PFSK-1 (cell line): Measurements from ENCODE around the gene COA8.
A peak's percentile ranks its signal among the peaks of the same experiment; 100 is the strongest.

ENCODE experiments used
- FOXP2 ChIP-seq: optimal IDR thresholded peaks from 2 replicates; pipeline ENCODE3; 2011; ENCODE audit warnings: borderline replicate concordance, control low read depth, inconsistent platforms; ENCODE audit not compliant: insufficient read depth; ENCODE audit errors: extremely low read length, extremely low read depth
- POLR2AphosphoS5 ChIP-seq: IDR thresholded peaks from 2 replicates; pipeline ENCODE4 v1.6.1; 2012; ENCODE audit warnings: low read depth, mild to moderate bottlenecking, control low read depth, low read length, moderate library complexity
- REST ChIP-seq, 2 experiments: IDR thresholded peaks; 2 replicates each; pipeline versions ENCODE4 v1.6.1 to v1.8.0; 2011 to 2012; ENCODE audit warnings: low read depth in 2 of 2, low read length in 2 of 2, control low read depth in 1 of 2, inconsistent platforms in 1 of 2, mild to moderate bottlenecking in 1 of 2, moderate library complexity in 1 of 2; ENCODE audit not compliant: insufficient read depth in 1 of 2
- SIN3A ChIP-seq: IDR thresholded peaks from 2 replicates; pipeline ENCODE4 v1.6.1; 2012; ENCODE audit warnings: mild to moderate bottlenecking, low read length, moderate library complexity, borderline replicate concordance; ENCODE audit not compliant: insufficient read depth
- TAF1 ChIP-seq: IDR thresholded peaks from 2 replicates; pipeline ENCODE4 v1.6.1; 2012; ENCODE audit warnings: low read length, control low read depth, borderline replicate concordance; ENCODE audit not compliant: insufficient read depth

The COA8 gene

GRCh38 chr14:103584326-103584915 is 21.7 kb downstream of the COA8 start:
- TF ChIP-seq TAF1 (no peak), FOXP2 (no peak)

- no peak for TF ChIP-seq TAF1
- TF ChIP-seq SIN3A = no peak
- TF ChIP-seq POLR2AphosphoS5 = no peak
- TF ChIP-seq FOXP2 = no peak
- TF ChIP-seq REST (IDR thresholded peaks at IDR 0.05; ENCODE audit: insufficient read depth in 1 of 2, low read depth in 2 of 2, low read length in 2 of 2) = no peak
Measured at GRCh38 chr14:103593577-103593976, 30.8 kb downstream of the COA8 start.

GRCh38 chr14:103594265-103594664 is 31.5 kb downstream of the COA8 start:
- no peak for TF ChIP-seq POLR2AphosphoS5
- TF ChIP-seq REST (IDR thresholded peaks at IDR 0.05; ENCODE audit: insufficient read depth in 1 of 2, low read depth in 2 of 2, low read length in 2 of 2) = no peak
- peak; percentile 36 for TF ChIP-seq FOXP2
- TF ChIP-seq SIN3A = 0 out of 2 replicates have a peak, but pooled peaks have one; percentile 41

- no peak; the same call in 1 of the 2 replicates for TF ChIP-seq TAF1
- no peak for TF ChIP-seq REST (IDR thresholded peaks at IDR 0.05; ENCODE audit: insufficient read depth in 1 of 2, low read depth in 2 of 2, low read length in 2 of 2)
- peak; percentile 36; the same call in 1 of the 2 replicates for TF ChIP-seq POLR2AphosphoS5
- peak; percentile 76; the same call in 1 of the 2 replicates for TF ChIP-seq SIN3A
- no peak for TF ChIP-seq FOXP2
Measured at GRCh38 chr14:103597623-103598377, 35.0 kb downstream of the COA8 start.

- TF ChIP-seq TAF1 (no peak), FOXP2 (no peak), POLR2AphosphoS5 (no peak)
Measured at GRCh38 chr14:103600503-103600902, 37.7 kb downstream of the COA8 start.

GRCh38 chr14:103604620-103605019 is 41.9 kb downstream of the COA8 start:
- TF ChIP-seq REST (IDR thresholded peaks at IDR 0.05; ENCODE audit: insufficient read depth in 1 of 2, low read depth in 2 of 2, low read length in 2 of 2) = no peak
- TF ChIP-seq POLR2AphosphoS5 = no peak
- TF ChIP-seq FOXP2 = no peak
- TF ChIP-seq SIN3A = no peak
- no peak for TF ChIP-seq TAF1
